ENCODE data around the gene NUAK2.

GRCh38 chr1:205301842-205302588 lies 19.5 kb downstream of the NUAK2 start:
- TF ChIP-seq POLR2A (IDR thresholded peaks at IDR 0.05; ENCODE audit: low read depth) (no peak), CTCF (IDR thresholded peaks at IDR 0.05) (no peak)

Data from esophagus muscularis mucosa (tissue), 3 donors.